HG03025 (cell line): ENCODE data around the gene ESPN.
"Not testable (repeated sequence)": the region's sequence is repeated elsewhere in the genome, so short reads cannot be mapped to it uniquely, and the experiment has no call there.

Experiments
- ATAC-seq: cut with Tn5 transposase; IDR thresholded peaks from one replicate; pipeline ENCODE4 v1.9.1; 2021; ENCODE audit warnings: mild to moderate bottlenecking, moderate library complexity; ENCODE audit not compliant: unreplicated experiment, low FRiP score

The ESPN gene

GRCh38 chr1:6447016-6447817 lies 22.6 kb downstream of the ESPN start:
- ATAC-seq, result no peak

DNA sequence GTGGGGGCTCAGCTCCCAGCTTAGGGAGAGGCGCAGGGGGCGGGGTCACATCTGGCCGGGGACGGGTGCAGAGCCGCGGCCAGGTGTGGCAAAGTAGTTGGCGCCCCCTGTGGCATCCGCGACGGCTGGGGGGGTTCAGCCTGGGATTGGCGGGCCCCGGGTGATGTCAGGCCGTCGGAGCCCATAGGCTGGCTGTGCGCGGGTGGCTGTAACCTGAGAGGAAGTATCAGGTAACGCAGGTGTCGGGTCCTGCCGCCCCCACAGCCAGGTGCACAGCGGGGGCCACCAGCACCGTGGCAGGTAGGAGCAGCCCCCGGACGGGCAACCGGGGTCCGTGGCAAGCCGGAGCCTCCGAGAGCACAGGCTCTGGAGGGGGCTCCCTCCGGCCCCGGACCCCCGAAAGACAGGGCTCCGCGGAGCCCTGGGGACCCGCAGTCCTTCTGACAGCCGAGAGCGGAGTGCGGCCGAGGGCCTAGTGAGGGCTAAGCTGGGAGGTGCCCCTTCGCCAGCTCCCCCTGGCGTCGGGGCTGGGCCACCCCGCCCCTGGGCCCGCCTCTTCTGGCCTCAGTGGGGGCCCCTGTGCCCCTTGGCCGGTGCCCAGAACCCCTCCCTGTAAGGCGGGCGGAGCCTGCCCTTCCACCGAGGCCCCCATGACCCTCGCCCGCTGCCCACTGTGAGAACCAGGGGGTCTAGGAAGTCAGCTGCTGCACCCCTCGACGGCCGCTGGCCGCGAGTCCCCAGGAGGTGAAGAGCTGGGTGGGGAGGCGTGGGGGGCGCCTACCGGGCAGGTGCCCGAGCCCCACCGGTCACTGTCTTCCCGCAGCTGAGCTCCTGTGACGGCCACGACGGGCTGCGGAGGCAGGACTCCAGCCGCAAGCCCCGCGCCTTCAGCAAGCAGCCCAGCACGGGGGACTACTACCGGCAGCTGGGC lies 23.5 kb downstream of the ESPN start:
- ATAC-seq, result no peak

- ATAC-seq, result no peak
Observed at GRCh38 chr1:6448749-6449631, 24.4 kb downstream of the ESPN start.

DNA sequence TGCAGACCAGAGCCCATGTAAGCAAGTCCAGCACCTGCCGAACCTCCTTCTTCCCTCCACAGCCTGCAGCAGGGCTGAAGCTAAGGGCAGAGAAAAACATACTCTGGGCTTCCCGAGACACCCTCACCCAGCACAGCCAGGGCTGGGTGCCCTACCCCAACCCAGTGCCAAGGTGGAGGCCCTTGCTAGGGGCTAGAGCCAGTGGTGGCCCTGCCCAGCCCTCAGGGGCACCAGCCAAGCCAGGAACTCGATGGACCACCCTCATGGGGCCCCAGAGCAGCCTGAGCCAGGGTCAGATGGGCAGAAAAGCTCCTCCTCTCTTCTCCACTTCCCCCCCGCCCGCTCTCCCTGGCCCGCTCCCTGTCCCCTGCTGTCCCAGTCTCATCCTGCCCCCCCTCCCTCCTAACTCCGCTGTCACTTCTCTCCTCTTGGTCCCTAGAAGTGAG lies 25.5 kb downstream of the ESPN start:
- no peak for ATAC-seq

- ATAC-seq, result not testable (repeated sequence)
Observed at GRCh38 chr1:6450486-6450885, 25.9 kb downstream of the ESPN start.

DNA sequence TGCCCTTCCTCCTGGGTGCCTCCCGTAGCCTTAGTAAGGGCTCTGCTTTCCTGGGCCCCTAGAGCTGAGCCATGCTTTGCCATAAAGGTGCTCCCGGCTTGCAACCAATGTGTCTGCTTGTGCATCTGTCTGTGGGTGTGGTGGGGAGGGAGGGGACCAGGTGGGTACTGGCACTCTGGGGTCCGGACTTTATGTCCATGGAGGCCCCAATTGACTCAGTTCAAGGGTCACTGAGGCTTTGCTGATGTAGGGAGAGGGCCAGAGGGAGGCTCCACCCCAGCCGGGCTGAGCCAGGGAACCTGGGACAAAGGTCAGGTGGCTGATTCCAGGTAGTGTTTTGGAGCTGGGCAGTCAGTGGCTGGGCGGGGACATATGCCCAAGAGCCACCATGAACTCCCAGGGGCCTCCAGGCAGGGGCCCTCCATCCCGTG lies 26.4 kb downstream of the ESPN start:
- ATAC-seq, result no peak

- ATAC-seq, result not testable (repeated sequence)
Observed at GRCh38 chr1:6453895-6454855, 29.6 kb downstream of the ESPN start.

- no peak for ATAC-seq
Observed at GRCh38 chr1:6454856-6455751, 30.5 kb downstream of the ESPN start.

- not testable (repeated sequence) for ATAC-seq
Observed at GRCh38 chr1:6455752-6456520, 31.4 kb downstream of the ESPN start.

DNA sequence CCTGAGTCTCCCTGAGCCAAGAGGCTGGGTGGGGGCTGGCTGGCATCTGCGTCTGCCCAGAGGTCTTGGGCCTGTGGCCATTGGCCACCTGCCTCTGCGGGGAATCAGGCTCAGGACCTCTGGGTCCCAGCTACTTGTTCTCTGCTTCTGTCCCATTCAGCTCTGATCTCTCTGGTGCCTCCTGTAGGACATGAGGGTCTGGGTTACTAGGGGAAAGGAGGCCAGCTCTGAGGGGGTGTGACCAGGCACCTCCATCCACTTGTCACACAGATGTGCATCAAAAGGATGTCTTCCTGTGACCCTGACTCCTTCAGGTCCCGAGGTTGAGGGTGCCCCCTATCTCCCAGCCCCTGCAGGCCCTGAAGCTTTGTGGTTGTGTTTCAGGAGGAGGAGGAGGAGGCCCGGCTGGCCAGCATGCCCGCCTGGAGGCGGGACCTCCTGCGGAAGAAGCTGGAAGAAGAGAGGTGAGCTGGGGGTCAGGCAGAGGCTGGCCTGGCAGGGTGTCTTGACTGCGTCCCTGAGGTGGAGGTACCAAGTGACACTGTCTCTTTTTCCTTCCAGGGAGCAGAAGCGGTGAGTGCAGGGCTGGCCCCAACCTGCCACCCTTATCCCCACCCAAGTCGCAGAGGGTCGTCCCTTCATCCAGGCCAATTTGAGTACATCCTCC lies 32.4 kb downstream of the ESPN start:
- no peak for ATAC-seq

GRCh38 chr1:6459850-6460265 lies 35.3 kb downstream of the ESPN start:
- no peak for ATAC-seq

DNA sequence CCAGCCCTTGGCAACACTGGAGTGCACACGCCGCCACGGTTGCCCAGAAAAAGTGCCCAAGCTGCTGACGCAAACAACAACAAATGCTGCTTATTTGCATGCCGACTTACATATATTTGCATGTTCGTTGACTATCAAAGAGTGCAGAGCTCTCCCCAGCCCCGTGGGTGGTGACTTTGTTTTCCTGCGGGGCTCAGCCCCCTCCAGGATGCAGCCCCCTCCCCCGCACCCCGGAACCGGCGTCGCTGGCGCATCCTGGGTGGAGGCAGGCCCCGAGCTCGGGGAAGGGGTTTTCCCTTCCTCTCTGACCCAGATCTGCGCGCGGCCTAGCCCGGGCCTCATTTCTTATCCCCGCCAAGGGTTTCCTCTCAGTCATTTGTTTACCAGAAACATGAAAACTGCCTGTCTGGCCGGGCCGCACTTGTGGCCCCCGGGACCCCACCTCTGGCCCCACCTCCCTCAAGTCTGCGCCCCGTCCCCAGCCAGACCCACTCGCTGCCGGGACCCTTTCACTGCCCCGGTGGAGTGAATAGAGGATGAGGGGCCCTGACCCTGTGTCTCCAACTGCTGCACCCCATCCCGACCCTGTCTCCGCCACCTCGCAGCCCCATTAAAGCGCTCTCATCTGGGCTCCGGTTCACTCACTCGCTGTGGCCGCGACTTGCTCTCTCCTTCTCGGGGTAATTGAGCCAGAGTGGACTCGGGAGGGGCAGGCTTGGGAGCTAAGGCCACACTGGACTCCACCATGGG lies 35.9 kb downstream of the ESPN start:
- ATAC-seq, result no peak

- no peak for ATAC-seq
Observed at GRCh38 chr1:6461051-6461530, 36.5 kb downstream of the ESPN start.

- ATAC-seq, result no peak
Observed at GRCh38 chr1:6461538-6462411, 37.2 kb downstream of the ESPN start.

DNA sequence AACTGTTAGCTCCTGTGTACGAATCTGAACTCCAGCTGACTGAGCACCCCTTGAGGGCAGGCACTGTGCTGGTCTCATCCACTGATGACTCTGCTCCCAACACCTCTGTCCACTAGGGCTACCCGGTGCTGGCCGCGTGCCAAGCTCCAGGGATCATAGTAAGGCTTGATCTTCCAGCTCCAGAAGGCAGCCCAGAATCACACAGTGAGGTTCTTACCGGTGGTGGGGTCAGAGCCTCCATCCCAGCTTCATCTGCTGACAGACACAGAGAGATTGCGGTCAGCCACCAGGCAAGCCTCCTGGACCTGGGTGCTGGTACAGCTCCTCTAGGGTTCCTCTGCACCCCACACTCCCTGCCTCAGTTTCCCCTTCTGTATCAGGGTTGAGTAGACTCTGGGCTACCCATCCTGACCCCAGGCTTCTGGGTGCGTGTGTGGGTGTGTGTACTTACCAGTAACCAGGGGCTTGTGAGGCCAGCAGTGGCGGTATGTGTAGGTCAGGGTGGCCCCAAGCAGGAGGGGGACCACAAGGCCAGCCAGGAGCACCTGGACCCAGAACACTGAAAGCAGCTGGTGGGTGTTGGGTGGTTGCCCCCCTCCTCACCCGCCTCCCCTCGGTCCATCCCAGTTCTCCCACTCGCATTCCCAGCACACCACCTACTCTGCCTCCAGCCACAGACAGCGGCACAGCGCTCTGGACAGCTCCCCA lies 38.0 kb downstream of the ESPN start:
- ATAC-seq, result no peak
